Stimulated activated CD8-positive, alpha-beta memory T cell treated with anti-CD3 and anti-CD28 coated beads, Interleukin-15, amount 100 ng/mL, for 48 hours (primary cell): ENCODE measurements around the gene CA7.
A peak's percentile ranks its signal among the peaks of the same experiment; 100 is the strongest.

ENCODE experiments used
- DNase-seq, 2 donors: peaks; one replicate each; pipeline ENCODE4 v3.0.0-alpha.2; 2020; ENCODE audit warnings: low read depth in 2 of 2

CA7 gene

GRCh38 chr16:66844342-66845079, at the start of gene CA7:
Gene CA7, plus strand, starts transcription at chr16:66844414. Its CDS starts 74 bp downstream, at chr16:66844488.
- no peak for DNase-seq

GRCh38 chr16:66798161-66798560, 46.1 kb upstream of the CA7 start:
- no peak for DNase-seq

GRCh38 chr16:66800856-66801255, 43.4 kb upstream of the CA7 start:
- DNase-seq = no peak

- no peak for DNase-seq
Measured at GRCh38 chr16:66801320-66802105, 42.7 kb upstream of the CA7 start, which contains the start of gene TERB1. Gene TERB1, minus strand, starts transcription at chr16:66801584. Its CDS starts 4,786 bp downstream, at chr16:66796798.

- no peak for DNase-seq
Measured at GRCh38 chr16:66802159-66802558, 42.1 kb upstream of the CA7 start.

- DNase-seq = no peak
Measured at GRCh38 chr16:66809765-66810164, 34.4 kb upstream of the CA7 start.

- no peak for DNase-seq
Measured at GRCh38 chr16:66810391-66810790, 33.8 kb upstream of the CA7 start.

GRCh38 chr16:66811043-66811442, 33.2 kb upstream of the CA7 start:
- no peak for DNase-seq

- no peak for DNase-seq
Measured at GRCh38 chr16:66814734-66815133, 29.5 kb upstream of the CA7 start.

- DNase-seq = no peak
Measured at GRCh38 chr16:66824006-66824405, 20.2 kb upstream of the CA7 start.

GRCh38 chr16:66830422-66831404, 13.5 kb upstream of the CA7 start, which contains the start of gene NAE1:
Gene NAE1, minus strand, starts transcription at chr16:66830976. Its CDS starts 77 bp downstream, at chr16:66830899.
- peak; percentile 82 to 88 for DNase-seq

- DNase-seq = no peak
Measured at GRCh38 chr16:66832190-66832589, 12.0 kb upstream of the CA7 start.

- DNase-seq = no peak
Measured at GRCh38 chr16:66832661-66833305, 11.4 kb upstream of the CA7 start.

GRCh38 chr16:66834746-66835145, 9.5 kb upstream of the CA7 start:
- DNase-seq = no peak

- DNase-seq = no peak
Measured at GRCh38 chr16:66840883-66841282, 3.3 kb upstream of the CA7 start.

- DNase-seq = no peak
Measured at GRCh38 chr16:66841366-66841765, 2.8 kb upstream of the CA7 start.

GRCh38 chr16:66842765-66843164, 1.4 kb upstream of the CA7 start:
- DNase-seq = no peak

- no peak for DNase-seq
Measured at GRCh38 chr16:66843191-66843590, 1.0 kb upstream of the CA7 start.

GRCh38 chr16:66844009-66844341, 239 bp upstream of the CA7 start:
- no peak for DNase-seq

GRCh38 chr16:66845080-66845410, 831 bp downstream of the CA7 start:
- no peak for DNase-seq

GRCh38 chr16:66845791-66846221, 1.6 kb downstream of the CA7 start:
- no peak for DNase-seq
